Prostate gland (tissue), 2 donors: ENCODE results near the gene NPS. TPM values are rescaled to one million over a fixed set of nuclear protein-coding genes. Genes with fewer than 3 reads are reported as not detected.

Experiments
- DNase-seq: peaks from one replicate; pipeline ENCODE4 v3.0.0-alpha.2; 2019; ENCODE audit warnings: low spot score
- H3K27ac ChIP-seq, 2 donors: fragments of 200-600 bp; sonication (generic); 2 replicates each; pipeline ENCODE4 v1.5.1; 2017 to 2019
- H3K27me3 ChIP-seq: fragments of 200-600 bp; sonication (generic); replicated peaks from 2 replicates; pipeline ENCODE4 v1.5.1; 2019; ENCODE audit not compliant: insufficient read depth
- H3K36me3 ChIP-seq, 2 donors: fragments of 200-600 bp; sonication (generic); 1 replicate in 1 of 2; 2 replicates in 1 of 2; pipeline versions ENCODE4 v1.5.1 to v1.8.1; 2017 to 2019
- H3K4me1 ChIP-seq: fragments of 200-600 bp; sonication (generic); replicated peaks from 2 replicates; pipeline ENCODE4 v1.5.1; 2019
- H3K4me3 ChIP-seq, 2 donors: fragments of 200-600 bp; sonication (generic); 2 replicates each; pipeline ENCODE4 v1.5.1; 2017 to 2019
- H3K9me3 ChIP-seq: fragments of 200-600 bp; sonication (generic); 2 replicates; pipeline ENCODE4 v1.5.1; 2017
- CTCF ChIP-seq, 4 experiments: fragments of 200-600 bp in 2 of 4; fragments of 450-650 bp in 2 of 4; sonication (generic) in 2 of 4; IDR thresholded peaks; 1 replicate in 3 of 4; 2 replicates in 1 of 4; pipeline ENCODE4 v1.5.1; 2016 to 2019; ENCODE audit warnings: antibody characterized with exemption in 4 of 4, mild to moderate bottlenecking in 2 of 4, moderate library complexity in 2 of 4
- POLR2A ChIP-seq: fragments of 450-650 bp; IDR thresholded peaks from one replicate; pipeline ENCODE4 v1.6.1; 2016; ENCODE audit warnings: antibody characterized with exemption, mild to moderate bottlenecking
- POLR2AphosphoS5 ChIP-seq: sonication (generic); formaldehyde crosslinking; IDR thresholded peaks from one replicate; pipeline ENCODE4 v1.6.1; 2017; ENCODE audit warnings: antibody characterized with exemption
- WGBS: methylation state at CpG from one replicate; pipeline ENCODE4 v1.1.5; 2018; 5-methylcytosine and 5-hydroxymethylcytosine counted together
- intact Hi-C: fragments of 100-400 bp; cut with DNase I; formaldehyde crosslinking; loops from one replicate; pipeline ENCODE4 v1.14.2; 2022
- total RNA-seq, 2 donors: library from RNA; depleted of rRNA; stranded (reverse); fragments of >200 nt; gene quantifications; one replicate each; pipeline ENCODE4 v1.1.0, GENCODE V29; 2016

The NPS gene
- total RNA-seq, 2 donors from 2014 or later = not detected

DNA sequence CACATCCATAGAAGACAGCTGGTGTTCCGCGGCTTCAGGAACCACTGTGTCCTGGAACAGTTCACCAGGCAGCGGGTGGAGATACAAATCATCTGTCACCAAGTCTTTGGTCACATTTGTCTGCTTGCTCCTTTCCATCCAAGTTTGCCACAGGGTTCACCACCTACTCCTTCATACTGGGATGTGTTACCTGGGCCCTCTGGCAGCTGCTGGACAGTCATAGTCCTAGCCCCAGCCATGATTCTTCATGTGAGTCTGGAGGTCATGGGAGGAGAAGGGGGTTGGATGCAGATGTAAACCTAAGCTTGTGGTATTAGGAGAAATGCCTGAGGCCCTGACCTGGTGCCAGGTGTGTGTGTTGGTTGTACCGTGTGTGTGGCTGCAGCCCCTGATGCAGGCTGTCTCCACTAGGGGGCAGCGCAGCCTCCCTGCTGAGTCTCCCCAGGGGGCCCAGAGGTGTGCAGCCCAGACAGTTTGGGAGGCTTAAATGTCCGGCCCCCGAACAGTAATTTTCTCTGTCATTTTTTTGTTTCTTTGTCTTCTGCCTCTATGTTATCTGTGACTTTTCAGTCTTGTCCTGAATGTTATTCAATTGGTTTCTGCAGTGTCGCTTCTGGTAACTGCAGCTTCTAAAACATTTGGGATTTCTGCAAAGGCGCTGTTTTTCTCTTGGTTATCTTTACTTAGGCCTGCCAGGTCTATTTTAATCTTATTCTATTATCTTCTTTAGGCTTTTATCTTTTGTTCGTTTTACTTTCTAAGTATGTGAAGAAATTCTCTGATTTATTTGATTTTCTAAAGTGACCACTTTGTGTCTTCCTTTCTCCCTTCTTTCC lies 14.8 kb downstream of the NPS start:
- Histone ChIP-seq H3K36me3 (no peaks in the 10 kb centered on the region), H3K9me3 (no peaks in the 10 kb centered on the region), H3K4me3 (no peak overlapping the region), H3K27ac (no peak overlapping the region), H3K4me1 (no peaks in the 10 kb centered on the region), H3K27me3 (no peaks in the 10 kb centered on the region)
- TF ChIP-seq POLR2A = no peak
- TF ChIP-seq CTCF (IDR thresholded peaks at IDR 0.05) = peak in 1 of 4 experiments; percentile 31
- no peak for TF ChIP-seq POLR2AphosphoS5
- intact Hi-C loops = no loop called here
- no peak for DNase-seq
- WGBS = 65% methylated on average over 10 of the region's 10 CpGs

- no peak overlapping the region for H3K4me3 ChIP-seq
Observed at GRCh38 chr10:127564644-127565043, 15.5 kb downstream of the NPS start.

GRCh38 chr10:127565583-127565982 lies 16.5 kb downstream of the NPS start:
- H3K4me1 ChIP-seq = no peaks in the 10 kb centered on the region
- no peak overlapping the region for H3K4me3 ChIP-seq
- H3K36me3 ChIP-seq = no peaks in the 10 kb centered on the region
- DNase-seq = no peak
- intact Hi-C loops = no loop called here
- 70% methylated on average over 4 of the region's 4 CpGs for WGBS
- H3K27ac ChIP-seq = no peak overlapping the region
- no peaks in the 10 kb centered on the region for H3K9me3 ChIP-seq
- TF ChIP-seq POLR2A = no peak
- no peak for TF ChIP-seq CTCF (IDR thresholded peaks at IDR 0.05)
- TF ChIP-seq POLR2AphosphoS5 = no peak
- no peaks in the 10 kb centered on the region for H3K27me3 ChIP-seq

More at GRCh38 chr10:127564644-127565043, 15.5 kb downstream of the NPS start:
- no peaks in the 10 kb centered on the region for H3K27me3 ChIP-seq
- no peaks in the 10 kb centered on the region for H3K4me1 ChIP-seq
- no peak overlapping the region for H3K27ac ChIP-seq
- 72% methylated on average over 4 of the region's 4 CpGs for WGBS
- intact Hi-C loops = no loop called here
- no peaks in the 10 kb centered on the region for H3K36me3 ChIP-seq
- TF ChIP-seq POLR2AphosphoS5 (no peak), POLR2A (no peak), CTCF (IDR thresholded peaks at IDR 0.05) (no peak)
- no peaks in the 10 kb centered on the region for H3K9me3 ChIP-seq
- DNase-seq = no peak

GRCh38 chr10:127569210-127569609 lies 20.1 kb downstream of the NPS start:
- no peak for DNase-seq
- Histone ChIP-seq H3K4me1 (no peaks in the 10 kb centered on the region), H3K4me3 (no peak overlapping the region), H3K36me3 (no peaks in the 10 kb centered on the region), H3K27me3 (no peaks in the 10 kb centered on the region), H3K27ac (no peak overlapping the region), H3K9me3 (no peaks in the 10 kb centered on the region)
- WGBS = 89% methylated on average over 4 of the region's 4 CpGs
- intact Hi-C loops = no loop called here
- TF ChIP-seq POLR2A (no peak), POLR2AphosphoS5 (no peak), CTCF (IDR thresholded peaks at IDR 0.05) (no peak)

DNA sequence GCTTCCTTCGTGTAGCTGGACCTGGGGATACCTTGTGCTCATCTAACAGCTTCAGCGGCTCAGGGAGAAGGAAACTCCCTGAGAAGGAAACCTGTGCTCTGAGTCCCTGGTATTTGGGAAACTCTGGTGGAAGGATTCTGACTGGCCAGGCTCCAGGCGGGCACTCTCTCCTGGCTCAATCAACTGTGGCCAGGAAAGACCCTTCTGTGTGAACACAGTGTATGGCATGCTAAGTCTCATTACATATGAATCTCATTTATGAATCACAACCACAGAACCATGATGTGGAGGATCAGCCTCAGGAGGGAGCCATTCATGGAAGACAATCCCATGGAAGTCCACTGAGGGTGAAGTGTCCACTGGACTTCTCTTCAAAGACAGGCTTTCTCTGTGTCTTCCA lies 20.9 kb downstream of the NPS start:
- TF ChIP-seq POLR2AphosphoS5 (no peak), CTCF (IDR thresholded peaks at IDR 0.05) (no peak), POLR2A (no peak)
- no peak for DNase-seq
- Histone ChIP-seq H3K4me3 (no peak overlapping the region), H3K4me1 (no peaks in the 10 kb centered on the region), H3K27ac (no peak overlapping the region), H3K36me3 (no peaks in the 10 kb centered on the region), H3K9me3 (no peaks in the 10 kb centered on the region), H3K27me3 (no peaks in the 10 kb centered on the region)
- intact Hi-C loops = no loop called here
- 87% methylated on average over 3 of the region's 3 CpGs for WGBS
